ENCODE results near the gene MSH3.
"Not testable (repeated sequence)": the region's sequence is repeated elsewhere in the genome, so short reads cannot be mapped to it uniquely, and the experiment has no call there.

MSH3 gene

DNA sequence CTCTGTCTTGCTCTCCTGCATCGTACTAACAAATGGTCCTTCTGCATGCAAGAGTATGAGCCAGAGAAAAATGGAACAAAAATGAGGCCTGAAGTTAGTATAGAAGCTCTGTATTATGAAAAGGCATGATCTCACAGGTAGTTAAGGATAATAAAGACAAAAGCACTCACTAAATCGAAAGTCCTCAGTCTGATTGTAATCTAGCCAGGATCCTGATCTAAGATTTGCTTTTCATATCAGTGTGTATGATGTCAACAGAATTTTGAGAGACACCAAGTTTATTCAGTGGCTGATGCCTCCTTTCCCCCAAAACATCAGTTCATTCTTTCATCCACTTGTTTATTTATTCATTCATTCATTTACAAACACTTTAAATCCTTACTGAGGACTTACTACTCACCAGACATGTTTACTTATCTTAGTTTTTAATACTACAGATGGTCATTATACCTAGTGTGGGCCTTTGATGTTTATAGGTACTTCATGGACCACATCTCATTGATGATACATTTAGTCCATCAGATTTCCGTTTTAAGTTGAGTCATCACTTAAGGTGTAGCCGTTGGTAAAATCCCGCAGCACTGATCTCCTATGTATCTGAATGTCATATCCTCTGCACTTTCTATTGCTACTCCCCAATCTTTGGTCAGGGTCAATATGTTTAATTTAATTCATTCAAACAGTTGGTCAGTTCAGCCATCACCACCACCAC is 105.6 kb downstream of the MSH3 start:
- DNase-seq, result no peak

DNA sequence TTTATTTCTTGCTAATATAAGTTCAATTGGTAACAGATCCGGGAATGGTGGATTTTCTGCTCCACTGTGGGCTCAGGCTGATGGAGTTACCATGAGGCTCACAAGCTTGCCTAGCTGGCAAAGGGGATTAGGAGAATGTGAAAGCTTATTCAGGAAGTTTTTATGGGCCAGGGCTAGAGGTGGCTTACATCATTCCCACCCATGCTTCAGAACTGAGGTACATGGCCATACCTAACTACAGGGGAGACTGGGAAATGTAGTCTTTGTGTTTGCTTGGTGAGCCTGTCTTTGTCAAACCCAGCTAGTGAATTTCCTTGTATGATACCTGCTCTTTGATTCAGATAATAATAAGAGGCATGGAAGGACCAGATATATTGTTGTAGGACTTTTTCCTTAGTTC is 106.2 kb downstream of the MSH3 start:
- DNase-seq, result no peak

DNA sequence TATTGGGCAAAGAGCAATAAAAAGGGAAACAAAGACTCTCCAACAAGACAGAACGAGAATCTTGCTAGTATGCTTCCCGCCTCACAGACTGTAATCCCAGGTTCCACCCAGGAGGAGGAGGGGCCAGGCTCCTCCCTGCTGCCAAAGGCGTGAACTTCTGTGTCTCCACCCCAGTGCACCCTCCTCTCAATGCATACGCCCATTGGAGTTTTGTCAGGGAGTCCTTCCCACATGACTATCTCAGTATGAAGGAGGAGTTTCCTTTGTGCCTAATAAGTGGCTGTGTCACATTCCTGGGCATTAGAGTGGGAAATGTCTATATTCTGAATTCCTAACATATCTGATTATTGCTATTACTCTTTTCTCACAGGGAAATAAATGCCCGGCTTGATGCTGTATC is 106.7 kb downstream of the MSH3 start:
- DNase-seq, result no peak

DNA sequence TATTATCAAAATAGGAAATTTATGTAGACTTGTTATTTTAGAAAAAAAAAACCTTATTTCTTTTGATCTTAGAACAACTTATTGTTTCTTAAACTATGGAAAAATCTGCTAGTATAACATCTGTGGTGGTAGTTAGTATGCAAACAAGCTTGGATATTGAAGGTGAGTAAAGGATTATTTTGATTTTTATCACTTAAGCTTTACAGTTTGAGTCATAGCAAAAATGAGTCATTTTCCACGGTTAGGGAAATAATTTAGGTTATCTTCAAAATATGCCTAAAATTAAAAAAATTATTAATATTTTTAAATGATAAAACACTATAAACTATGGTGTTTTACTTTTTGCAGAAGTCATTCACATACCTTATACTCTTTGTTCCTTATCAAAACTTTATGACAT is 107.5 kb downstream of the MSH3 start:
- DNase-seq, result no peak

DNA sequence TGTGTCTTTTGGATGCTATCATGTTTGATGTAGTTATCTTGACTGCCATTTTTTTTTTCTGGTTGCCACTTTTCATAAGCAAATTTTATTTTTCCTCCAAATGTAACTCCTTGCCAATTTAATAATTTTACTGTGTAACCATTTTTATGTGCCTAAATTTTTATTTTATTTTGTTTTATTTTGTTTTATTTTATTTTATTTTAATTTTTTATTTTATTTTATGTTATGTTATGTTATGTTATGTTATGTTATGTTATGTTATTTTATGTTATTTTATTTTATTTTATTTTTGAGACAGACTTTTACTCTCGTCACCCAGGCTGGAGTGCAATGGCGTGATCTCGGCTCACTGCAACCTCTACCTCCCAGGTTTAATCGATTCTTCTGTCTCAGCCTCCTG is 108.1 kb downstream of the MSH3 start:
- no peak for DNase-seq

DNA sequence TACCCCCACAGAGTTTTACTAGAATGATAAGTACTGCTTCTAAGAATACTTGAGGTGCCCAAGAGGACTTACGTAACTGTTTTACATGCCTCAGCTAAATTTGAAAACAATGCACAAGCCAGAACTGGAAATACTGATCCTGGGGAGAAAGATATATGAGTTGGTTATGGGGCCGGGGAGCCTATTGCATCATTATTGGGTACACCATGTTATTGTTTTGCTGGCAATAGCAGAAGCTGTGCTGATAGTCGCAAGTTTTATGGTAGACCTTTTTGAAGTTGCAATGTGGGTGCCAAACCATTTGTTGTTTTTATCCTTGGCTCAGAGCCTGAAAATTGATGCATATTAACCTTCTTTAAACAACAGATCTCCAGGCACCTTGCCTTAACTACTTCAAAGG is 108.8 kb downstream of the MSH3 start:
- no peak for DNase-seq

DNA sequence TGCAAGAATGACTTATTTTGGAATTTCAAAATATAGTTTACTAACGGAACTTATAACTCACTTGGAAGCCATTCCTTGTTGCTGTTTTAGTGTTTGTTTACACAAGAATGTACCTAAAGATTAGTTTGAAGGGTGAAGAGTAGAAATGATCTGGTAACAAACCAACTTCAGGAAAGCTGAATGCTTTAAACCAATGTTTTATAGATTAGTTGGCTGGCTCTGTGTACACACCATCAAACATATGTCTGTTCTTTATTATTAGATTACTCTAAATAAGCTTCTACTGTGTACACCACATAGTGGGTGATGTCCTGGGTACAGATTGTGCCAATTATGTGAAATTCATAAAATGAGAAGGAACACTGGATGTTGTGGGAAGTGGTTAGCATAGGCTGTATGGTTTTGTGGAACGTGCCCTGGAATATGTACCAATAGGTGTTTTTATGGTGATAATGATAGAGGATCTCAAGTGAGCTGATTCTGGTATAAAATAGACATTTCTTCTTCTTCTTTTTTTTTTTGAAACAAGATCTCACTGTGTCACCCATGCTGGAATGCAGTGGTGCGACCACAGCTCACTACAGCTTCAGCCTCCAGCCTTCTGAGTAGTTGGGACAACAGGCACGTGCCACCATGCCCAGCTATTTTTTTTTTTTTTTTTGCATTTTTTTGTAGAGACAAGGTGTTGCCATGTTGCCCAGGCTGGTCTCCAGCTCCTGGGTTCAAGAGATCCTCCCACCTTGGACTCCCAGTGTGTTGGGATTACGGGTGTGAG is 109.6 kb downstream of the MSH3 start:
- DNase-seq, result no peak

DNA sequence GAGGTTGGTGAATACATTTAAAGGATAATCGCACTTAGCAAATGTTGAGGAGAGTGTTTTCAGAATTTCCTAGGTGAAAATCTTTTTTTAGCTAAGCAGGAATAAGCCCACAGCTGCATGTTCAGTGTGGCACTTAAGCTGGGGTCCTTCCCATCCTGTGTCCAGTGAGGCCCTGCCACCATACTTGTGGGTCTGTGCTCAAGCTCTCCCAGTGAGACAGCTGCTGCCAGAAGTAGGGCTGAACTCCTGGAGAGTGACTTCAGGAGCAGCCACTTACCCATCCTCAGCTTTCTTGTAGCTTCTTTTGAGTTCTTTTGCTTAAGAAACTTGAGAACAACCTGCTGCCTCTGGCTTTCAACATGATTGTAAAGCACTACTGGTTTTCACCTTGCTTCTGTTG is 110.3 kb downstream of the MSH3 start:
- DNase-seq, result no peak

DNA sequence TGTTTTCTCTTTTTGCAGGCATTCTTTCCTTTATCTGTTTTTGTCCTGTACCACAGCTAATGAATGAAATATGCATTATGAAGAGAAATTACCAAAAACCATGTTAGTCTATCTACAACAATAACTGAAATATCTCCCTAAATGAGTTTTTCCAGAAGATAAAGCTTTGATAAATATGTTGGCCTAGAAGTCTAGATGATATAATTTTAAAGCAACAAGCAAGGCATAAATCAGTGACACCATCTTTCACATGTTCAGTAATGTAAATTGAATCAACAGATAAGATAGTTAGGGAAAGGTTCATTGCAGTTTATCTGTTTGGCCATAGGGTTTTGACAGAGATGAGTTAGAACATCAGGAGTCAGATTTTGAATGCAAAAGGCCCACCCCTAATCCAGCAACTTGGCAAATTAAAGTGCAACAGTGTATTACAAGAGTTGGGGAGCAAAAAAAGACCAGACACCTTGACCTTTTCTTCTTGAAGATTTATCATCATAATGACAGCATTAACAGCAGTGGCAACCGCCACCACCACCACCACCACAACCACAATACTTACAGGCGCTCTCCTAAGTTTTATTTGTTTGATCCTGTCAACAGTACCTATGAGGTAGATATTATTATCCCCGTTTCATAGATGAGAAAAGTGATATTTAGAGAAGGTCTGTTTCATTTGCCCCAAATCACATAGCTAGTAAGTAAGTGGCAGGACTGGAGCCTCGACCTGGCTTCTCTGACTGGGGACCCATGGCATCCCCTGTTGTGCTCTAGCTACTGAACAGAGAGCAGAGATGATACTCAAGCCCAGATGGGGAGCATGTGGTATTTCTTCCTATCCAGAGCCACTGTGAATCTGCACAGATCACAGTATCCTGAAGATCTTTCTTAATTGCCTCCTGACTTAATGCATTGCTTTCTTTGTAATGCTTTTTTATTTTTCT is 123.2 kb downstream of the MSH3 start:
- no peak for DNase-seq

DNA sequence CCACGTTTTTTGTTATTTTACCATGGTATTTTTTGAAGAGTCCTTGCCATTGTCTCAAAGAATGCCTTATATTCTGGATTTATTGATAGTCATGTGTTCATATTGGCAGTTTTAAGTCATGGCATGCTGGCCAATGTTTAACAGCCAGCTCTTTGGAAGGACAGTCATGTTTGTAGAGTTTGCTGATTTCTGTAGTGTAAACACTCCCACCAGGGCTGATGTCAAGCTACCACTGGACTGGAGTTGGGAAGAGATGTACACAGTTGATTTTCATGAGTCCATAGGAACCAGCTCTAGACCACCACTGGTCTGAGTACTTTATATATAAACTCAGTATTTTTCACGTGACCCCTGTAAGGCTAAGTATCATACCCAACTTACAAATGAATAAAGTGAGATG is 125.6 kb downstream of the MSH3 start:
- no peak for DNase-seq

DNA sequence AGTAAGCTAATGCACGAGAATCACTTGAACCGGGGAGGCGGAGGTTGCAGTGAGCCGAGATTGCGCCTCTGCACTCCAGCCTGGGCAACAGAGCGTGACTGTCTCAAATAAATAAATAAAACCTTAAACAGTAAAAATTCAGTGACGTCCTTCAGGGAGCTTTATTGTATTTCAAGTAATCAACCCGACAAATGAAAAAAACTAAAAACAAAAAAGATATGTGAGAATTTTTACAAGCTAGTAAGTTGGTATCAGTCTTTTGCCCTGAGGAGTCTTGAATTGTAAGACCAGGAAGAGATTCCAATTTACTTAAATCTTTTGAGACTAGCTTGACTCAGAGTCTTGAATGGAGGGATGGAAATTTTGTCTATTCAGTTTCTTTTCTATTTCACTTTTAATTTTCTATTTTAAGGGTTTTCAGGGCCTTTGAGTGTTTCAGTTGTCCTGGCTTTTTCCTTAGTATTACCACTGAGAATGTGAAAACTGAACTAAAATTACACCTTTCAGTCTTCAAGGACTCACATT is 126.4 kb downstream of the MSH3 start:
- DNase-seq, result no peak

DNA sequence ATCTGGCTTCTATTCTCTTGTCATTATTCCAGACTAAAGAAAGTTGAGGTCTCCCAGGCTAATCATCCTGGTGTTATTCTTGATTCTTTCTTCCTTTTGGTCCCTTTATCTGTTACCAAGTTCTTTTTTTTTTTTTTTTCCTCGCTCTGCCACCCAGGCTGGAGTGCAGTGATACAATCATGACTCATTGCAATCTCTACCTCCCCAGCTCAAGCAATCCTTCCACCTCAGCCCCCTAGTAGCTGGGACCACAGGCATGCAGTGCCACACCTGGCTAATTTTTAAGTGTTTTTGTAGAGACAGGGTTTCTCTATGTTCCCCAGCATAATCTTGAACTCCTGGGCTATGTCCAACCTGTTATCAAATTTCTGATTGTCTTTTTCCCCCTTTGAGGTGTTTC is 126.9 kb downstream of the MSH3 start:
- DNase-seq, result no peak

DNA sequence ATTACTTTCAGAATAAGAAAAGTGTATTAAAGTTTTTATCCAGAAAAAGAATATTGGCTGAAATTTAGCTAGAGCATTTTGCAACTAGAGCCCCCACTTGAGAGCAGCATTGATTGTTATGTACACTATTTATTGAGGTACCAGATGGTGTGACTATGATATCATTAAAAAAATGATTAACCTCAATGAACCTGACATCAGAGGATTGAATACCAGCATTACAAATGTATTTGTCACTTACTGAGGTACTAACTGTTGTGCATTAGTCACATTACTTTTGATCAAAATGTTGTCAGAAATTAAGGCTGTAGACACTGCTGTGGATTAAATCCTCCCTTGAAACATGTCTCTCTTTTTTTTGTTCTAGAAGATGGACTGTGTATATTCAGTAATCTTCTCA is 128.2 kb downstream of the MSH3 start:
- DNase-seq, result no peak

DNA sequence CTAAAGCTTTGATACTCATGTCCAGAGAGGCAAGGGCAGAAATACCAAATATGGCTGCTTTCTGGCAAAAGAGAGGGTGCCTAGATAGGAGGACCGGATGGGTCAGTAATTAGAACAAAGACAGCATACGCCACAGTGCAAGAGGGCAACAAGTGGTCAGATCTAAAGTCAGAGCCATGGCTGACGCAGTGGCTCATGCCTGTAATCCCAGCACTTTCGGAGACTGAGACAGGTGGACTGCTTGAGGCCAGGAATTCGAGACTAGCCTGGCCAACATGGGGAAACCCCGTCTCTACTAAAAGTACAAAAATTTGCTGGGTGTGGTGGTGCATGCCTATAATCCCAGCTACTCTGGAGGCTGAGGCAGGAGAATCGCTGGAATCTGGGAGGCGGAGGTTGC is 129.3 kb downstream of the MSH3 start:
- not testable (repeated sequence) for DNase-seq

DNA sequence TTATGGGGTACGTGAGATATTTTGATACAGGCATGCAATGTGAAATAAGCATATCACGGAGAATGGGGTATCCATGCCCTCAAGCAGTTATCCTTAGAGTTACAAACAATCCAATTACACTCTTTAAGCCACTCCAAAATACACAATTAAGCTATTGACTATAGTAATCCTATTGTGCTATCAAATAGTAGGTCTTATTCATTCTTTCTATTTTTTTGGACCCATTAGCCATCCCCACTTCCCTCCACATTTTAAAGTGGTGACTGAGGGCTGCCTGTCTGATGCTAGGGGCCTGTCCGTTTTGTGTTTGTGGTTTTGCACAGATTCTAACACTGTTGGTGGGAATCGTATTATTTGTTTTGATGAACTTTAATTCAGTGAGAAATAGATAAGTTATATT is 130.0 kb downstream of the MSH3 start:
- DNase-seq, result no peak

DNA sequence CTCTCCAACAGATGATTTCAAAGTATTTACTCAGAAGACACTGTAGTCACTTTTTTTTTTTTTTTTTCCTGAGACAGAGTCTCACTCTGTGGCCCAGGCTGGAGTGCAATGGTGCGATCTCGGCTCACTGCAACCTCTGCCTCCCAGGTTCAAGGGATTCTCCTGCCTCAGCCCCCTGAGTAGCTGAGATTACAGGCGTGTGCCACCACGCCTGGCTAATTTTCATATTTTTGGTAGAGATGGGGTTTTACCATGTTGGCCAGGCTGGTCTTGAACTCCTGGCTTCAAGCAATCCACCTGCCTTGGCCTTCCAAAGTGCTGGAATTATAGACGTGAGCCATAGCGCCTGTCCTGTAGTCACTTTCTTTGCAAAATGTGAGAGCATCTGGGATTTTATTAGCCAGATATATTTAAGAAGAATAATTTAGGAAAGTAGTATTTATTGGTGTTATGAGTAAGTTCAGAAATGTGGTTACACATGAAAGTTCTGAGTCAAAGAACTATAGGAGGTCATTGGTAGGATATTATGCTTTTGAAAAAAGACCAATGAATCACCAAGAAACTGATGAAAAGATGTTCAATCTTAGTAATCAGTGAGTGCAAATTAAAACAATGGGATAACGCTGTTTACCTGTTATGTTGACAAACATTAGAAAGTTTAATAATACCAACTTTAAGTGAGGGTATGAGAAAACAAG is 135.0 kb downstream of the MSH3 start:
- DNase-seq, result not testable (repeated sequence)

DNA sequence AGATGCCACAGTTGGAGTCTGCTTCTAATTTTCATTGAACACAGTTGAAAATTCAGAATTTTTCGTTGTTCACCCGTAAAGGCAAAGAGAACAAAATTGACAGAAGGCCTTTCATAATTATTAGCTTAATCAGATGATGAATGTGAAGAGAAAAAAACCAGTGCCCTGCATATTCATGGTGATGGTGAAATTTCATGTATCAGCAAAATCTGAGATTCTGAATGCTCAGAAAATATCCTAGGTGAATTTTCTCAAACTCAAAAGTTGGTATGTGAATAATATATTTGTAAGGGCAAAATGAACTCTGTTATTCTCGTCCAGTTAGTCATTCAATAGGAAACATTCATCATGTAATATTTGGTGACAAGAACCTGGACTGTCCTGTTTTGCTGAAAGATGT is 136.2 kb downstream of the MSH3 start:
- DNase-seq, result no peak

DNA sequence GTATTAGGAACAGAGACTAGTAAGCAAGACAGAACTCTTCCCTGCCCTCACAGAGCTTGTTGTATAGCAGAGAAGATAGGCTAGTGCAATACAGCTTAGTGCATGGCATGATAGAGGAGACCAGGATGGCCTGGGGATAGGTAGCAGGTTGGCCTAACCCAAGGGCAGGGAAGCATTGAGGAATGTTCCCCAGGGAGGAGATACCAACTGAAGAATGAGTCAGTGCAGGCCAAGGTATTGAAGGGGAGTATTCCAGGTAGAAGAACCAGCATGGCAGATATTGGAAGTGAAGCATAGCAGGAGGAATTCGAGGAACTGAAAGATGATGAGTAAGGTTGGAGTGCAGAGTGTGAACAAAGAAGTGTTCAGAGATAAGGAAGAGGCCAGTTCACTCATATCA is 138.9 kb downstream of the MSH3 start:
- DNase-seq, result no peak

DNA sequence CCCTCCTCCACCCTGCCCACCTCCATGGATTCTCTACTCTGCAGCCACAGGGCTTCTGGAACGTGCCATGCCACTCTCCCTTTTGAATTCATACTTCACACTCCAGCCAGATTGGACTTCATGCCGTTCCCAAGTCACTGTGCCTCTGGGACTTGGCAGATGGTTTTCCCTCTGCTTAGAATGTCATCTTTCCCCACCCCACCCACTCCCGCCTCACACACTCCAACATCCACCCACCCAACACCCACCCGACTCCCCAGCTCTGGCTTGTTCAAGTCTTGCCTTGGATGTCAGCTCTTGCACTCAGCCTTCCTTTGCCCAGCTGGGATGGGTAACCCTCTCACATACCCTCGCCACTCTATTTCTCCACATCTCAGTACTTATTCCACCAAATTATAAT is 142.4 kb downstream of the MSH3 start:
- DNase-seq, result no peak

DNA sequence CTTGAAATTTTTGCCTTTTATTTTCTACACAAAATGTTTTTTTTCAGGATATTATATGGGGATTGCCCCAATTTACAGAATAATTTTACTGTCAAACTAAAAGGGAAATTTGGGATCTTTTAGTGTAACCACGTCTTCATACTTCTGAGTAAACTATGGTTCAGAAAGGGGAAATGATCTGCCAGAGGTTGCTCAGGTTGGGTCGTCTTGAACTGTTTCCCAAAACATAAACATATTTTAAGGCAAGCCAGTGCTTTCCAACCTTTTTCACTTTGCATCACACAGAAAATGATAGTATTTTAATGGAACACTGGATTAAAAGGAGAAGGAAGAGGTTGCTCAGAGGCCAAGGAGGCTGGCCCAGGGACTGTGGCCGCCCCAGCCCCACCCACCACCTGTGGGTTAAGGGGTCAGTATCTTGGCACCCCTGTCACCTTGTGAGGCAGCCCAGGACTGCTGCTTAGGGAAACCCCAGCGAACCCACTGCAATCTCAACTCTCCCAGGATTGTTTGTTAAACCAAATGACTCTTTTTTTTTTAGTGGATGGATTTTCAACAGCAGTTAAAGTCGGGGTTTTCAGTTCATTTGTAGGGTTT is 143.1 kb downstream of the MSH3 start:
- DNase-seq, result no peak

DNA sequence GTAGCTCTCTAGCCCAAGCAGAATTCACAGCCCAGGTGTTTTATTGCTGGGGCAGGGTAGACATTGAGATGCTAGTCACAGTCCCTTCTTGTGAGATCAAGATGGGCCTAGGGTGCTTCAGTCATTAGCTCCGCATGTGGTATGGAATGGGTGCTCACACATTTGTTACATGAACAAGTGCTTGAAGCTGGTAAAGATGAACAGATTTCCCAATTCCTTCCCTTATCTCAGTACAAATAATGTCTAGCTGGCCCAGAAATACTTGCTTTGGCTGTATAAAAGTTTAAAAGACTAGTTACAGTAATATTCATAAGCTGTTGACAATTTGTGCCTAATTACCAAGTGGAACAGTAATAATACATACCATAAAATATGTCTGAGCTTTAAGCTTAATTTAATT is 143.7 kb downstream of the MSH3 start:
- DNase-seq, result no peak

DNA sequence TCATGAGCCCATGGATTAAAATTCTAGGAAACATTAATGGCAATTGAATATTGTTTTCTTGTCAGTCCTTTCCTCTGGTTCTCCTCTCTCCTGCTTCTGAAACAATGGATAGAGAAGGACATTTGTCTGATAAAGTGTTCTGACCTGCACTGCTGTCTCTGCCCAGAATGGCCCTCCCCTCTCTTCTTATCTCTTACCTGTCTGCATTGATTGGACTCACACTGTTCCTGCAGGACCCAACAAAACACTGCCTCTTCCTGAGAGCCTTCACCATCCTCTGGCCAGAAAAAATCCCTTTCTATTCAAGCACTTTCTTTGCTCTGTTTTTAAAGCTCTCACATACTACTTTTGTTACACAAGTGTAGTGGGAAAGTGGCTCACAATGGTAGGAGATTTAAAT is 144.2 kb downstream of the MSH3 start:
- DNase-seq, result no peak

Data from activated CD4-positive, alpha-beta T cell treated with anti-CD3 and anti-CD28 coated beads, Interleukin-2, amount 50 U/mL, for 1 hour (primary cell).